Thymus (tissue), 11 donors: ENCODE results near the gene SNX32. TPM values are rescaled to one million over a fixed set of nuclear protein-coding genes. Genes with fewer than 3 reads are reported as not detected.

Source experiments
- DNase-seq, 9 donors: peaks; one replicate each; pipeline ENCODE4 v3.0.0-alpha.2; 2013; ENCODE audit warnings: low spot score in 9 of 9, low read depth in 6 of 9, missing footprints in 1 of 9
- H3K27ac ChIP-seq, 2 donors: one replicate each; pipeline ENCODE4 v1.5.1; 2013; ENCODE audit warnings: control low read depth in 1 of 2, low read depth in 1 of 2, low read length in 1 of 2, mild to moderate bottlenecking in 1 of 2, moderate library complexity in 1 of 2
- H3K27me3 ChIP-seq, 2 donors: one replicate each; pipeline ENCODE4 v1.5.1; 2013; ENCODE audit warnings: low read length in 1 of 2; ENCODE audit not compliant: control insufficient read depth in 2 of 2, insufficient read depth in 1 of 2
- H3K36me3 ChIP-seq, 2 donors: one replicate each; pipeline ENCODE4 v1.5.1; 2013; ENCODE audit warnings: low read length in 1 of 2, mild to moderate bottlenecking in 1 of 2, moderate library complexity in 1 of 2; ENCODE audit not compliant: control insufficient read depth in 2 of 2, insufficient read depth in 2 of 2
- H3K4me1 ChIP-seq, 2 donors: one replicate each; pipeline ENCODE4 v1.5.1; 2013; ENCODE audit warnings: low read length in 2 of 2; ENCODE audit not compliant: control insufficient read depth in 2 of 2, insufficient read depth in 2 of 2
- H3K4me3 ChIP-seq, 2 donors: one replicate each; pipeline ENCODE4 v1.5.1; 2013; ENCODE audit warnings: low read length in 2 of 2, control low read depth in 1 of 2, mild to moderate bottlenecking in 1 of 2
- H3K9me3 ChIP-seq, 2 donors: one replicate each; pipeline ENCODE4 v1.5.1; 2013; ENCODE audit warnings: low read length in 1 of 2, mild to moderate bottlenecking in 1 of 2; ENCODE audit not compliant: control insufficient read depth in 2 of 2, insufficient read depth in 1 of 2
- WGBS: extraction: QIAGEN DNeasy Blood & Tissue Kit; methylation state at CpG from one replicate; pipeline ENCODE4 v1.1.7; 2013; 5-methylcytosine and 5-hydroxymethylcytosine counted together
- polyA plus RNA-seq: library from polyadenylated mRNA; stranded (reverse); fragments of 200-250 nt; gene quantifications from one replicate; pipeline ENCODE4 v1.2.3, GENCODE V29; 2013
- total RNA-seq: library from RNA; stranded (reverse); fragments of 120-200 nt; gene quantifications from one replicate; pipeline ENCODE4 v1.2.4, GENCODE V29; 2013
- donor health status: healthy.

SNX32 gene
- total and polyA plus RNA-seq, 2 donors = 0.38 to 1.1 TPM

DNA sequence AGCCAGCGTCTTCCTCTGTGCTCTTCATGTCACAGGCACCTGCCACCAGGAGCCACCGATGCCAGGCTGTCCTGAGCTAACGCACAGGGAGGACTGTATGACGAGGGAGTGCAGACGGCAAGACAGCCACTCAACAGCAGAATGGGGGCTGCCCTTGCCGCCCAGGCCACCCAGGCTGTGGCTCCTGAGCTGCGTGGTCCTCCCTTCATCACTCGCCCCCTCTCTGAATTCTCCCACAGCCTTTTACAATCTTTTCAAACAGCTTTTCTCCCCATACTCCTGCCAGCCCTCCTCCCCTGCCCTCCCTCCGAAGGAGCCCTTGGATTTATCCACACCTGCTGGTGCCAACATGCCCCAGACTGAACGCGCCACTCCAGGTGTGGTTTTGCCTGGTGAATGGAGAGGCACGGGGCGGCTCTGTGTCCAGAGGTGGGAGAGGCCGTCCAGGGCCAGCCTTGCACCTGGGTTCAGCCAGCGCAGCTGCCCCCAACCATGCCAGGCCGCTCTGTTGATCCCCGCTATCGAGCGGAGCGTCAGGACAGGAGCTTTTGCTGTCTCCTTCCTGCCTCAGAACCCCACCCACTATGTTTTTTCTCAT lies 24.9 kb upstream of the SNX32 start:
- Histone ChIP-seq H3K9me3 (peaks cover 0 to 2% of the 10 kb centered on the region in 2 donors), H3K4me1 (no peaks in the 10 kb centered on the region), H3K27ac (no peak overlapping the region), H3K36me3 (no peaks in the 10 kb centered on the region), H3K27me3 (peaks cover 4 to 54% of the 10 kb centered on the region in 2 donors), H3K4me3 (no peak overlapping the region)
- DNase-seq = no peak
- 89% methylated on average over 20 of the region's 20 CpGs for WGBS

DNA sequence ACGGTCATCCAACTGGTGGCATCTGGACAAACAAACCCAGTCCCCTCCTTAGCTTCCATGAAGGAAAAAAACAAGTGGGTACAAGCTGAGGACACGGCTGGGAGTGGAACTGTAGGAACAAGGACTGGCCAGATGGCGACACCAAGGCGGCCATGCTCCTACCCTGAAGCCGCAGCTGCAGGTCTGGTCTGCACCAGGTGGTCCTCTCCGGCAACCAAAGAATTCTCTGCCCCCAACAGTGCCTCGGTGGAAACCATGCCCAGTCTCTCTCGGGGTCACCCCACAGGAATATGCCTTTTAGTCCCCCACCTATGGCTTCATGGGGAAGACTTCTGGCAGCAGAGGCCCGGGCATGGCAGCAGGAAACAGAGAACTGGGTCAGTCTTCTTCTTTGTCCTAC lies 24.3 kb upstream of the SNX32 start:
- Histone ChIP-seq H3K4me1 (no peaks in the 10 kb centered on the region), H3K36me3 (no peaks in the 10 kb centered on the region), H3K4me3 (no peak overlapping the region), H3K9me3 (peaks cover 0 to 2% of the 10 kb centered on the region in 2 donors), H3K27ac (no peak overlapping the region), H3K27me3 (peaks cover 0 to 48% of the 10 kb centered on the region in 2 donors)
- DNase-seq = no peak
- 86% methylated on average over 9 of the region's 9 CpGs for whole genome bisulfite sequencing

DNA sequence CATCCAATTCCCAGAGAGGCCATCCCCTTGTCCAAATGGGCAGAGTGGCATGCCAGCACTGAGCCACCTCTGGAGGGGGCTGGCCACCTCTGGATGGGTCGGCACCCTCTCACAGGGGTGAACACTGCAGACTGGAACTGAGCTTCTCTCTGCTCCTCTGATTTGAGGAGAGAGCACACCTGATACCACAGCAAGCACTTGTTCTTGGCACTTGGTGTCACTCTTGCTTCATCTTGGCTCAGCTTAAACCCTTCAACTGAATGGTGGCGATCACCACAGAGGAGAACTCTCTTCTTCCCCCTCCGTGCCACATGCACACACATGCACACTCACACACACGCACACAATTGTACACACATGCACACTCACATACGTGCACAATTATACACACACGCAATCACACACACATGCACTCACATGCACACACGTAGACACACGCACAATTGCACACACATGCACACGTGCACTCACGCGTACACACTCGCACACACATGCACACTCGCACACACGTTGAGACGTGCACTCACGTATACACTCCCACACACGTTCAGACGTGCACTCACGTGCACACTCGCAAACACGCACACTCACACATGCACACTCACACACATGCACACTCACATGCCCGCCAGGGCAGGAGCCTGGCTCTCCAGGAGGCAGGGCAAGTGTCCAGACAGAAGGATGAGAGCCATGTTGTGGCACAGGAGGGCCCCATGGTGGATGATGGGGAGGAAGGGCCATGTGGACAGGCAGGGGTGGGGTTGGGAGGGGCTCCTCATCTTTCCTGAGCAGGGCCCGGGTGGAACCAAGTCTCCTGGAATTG lies 23.5 kb upstream of the SNX32 start:
- DNase-seq = peak in 1 of 9 donors; percentile 48
- Histone ChIP-seq H3K4me3 (no peak overlapping the region), H3K4me1 (no peaks in the 10 kb centered on the region), H3K27ac (no peak overlapping the region), H3K27me3 (peaks cover 0 to 43% of the 10 kb centered on the region in 2 donors), H3K9me3 (peaks cover 0 to 2% of the 10 kb centered on the region in 2 donors), H3K36me3 (no peaks in the 10 kb centered on the region)
- 90% methylated on average over 23 of the region's 23 CpGs for WGBS

DNA sequence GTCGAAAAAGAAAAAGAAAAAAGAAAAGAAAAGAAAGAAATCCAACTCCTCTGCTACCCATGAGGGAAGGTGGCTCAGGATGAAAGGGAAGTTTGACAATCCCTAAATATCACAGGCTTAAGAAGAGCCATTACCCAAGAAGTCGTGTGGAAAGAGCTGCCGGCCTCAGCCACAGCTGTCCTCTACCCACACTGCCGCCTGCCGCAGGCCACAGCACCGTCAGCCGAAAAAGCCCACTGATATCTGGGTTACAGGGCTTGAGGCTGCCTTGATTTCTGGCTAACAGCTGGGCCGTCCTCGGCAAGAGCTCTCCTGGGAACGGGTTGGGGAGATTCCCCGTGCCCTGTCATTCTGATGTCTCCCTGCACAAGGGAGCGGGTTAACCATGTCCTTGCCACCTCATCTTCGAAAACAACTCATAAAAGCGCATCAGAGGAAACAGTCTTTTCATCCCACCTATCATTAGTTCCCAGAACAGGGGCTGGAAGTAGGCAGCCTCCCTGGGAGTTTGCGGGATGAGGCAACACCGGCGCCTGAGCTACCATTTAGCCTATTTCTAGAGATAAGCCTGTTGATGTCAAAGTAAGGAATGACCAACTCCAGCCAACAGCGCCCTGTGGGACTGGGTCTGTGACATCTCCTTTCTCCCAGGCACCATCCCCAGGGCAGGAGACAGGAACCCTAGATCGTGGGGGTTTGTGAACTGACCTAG lies 21.8 kb upstream of the SNX32 start:
- Histone ChIP-seq H3K27ac (no peak overlapping the region), H3K27me3 (peaks cover 0 to 44% of the 10 kb centered on the region in 2 donors), H3K9me3 (peaks cover 0 to 2% of the 10 kb centered on the region in 2 donors), H3K4me1 (no peaks in the 10 kb centered on the region), H3K36me3 (no peaks in the 10 kb centered on the region), H3K4me3 (no peak overlapping the region)
- DNase-seq = no peak
- 88% methylated on average over 19 of the region's 19 CpGs for WGBS

DNA sequence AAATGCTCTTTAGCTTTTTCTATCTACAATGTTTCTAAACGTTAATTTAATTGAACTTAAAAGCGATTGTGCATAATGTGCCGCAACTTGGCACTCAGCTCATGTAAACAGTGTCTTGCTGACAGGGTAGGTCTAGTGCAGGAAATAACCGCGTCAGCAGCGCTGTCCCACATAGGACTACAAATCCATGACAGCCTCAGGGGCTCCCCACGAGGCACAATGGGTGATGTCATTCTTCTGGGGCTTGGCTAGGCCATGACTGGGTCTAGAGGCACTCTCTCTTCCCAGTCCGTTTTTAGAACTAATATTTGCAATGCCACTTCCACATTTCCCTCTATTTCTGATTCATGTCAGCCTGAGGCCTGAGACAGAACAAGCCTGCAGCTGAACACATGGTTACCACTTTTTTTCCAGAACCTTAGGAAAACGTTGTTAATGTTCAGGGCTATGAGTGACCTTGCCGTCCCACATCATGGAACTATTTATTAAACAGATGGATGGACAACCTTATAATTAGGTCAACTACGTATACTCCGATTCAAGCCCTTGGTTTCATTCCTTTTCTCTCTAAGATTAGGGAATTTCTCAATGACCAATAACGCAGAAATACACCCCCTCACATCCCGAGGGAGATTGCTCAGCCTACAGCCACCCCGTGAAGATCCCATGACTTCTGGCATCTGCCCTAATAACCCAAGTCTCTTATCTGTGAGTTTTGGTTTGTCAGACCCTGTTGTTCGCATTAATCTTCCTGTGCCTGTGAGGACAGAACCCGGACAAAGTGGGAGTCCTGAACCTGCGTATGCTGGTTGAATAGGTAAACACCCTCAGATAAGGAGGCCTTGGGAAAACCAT lies 19.4 kb upstream of the SNX32 start:
- Histone ChIP-seq H3K4me1 (peaks cover 0 to 8% of the 10 kb centered on the region in 2 donors), H3K36me3 (no peaks in the 10 kb centered on the region), H3K9me3 (peaks cover 0 to 2% of the 10 kb centered on the region in 2 donors), H3K27me3 (peaks cover 0 to 39% of the 10 kb centered on the region in 2 donors), H3K27ac (no peak overlapping the region), H3K4me3 (no peak overlapping the region)
- 83% methylated on average over 18 of the region's 18 CpGs for WGBS
- DNase-seq = peak in 1 of 9 donors; percentile 29

DNA sequence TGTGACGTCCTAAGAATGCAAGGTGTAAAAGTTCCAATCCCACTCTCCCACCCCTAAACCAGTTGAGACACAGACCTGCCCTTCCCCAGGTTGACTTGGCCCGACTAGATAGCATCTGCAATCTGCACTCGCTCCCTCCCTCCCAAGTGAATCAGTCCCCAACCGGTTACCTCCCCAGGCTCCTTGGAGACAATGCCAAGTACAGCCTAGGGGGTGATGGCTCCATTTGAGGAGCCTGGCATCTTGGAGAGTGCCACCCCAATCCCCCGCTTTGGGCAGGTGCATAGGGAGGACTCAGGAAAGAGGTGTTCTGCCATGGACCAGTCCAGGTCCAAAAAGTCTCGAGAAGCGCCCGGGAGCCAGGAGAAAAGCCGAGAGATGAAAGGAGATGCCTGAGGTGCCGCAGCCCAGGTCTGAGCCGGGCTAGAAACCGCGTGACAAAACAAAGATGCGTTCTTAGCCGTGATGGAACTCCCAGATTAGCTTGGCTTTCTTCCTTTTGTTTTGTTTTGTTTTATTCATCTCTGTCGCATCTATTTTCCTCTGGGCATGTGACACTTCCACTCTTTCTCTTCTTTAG lies 18.7 kb upstream of the SNX32 start:
- H3K4me1 ChIP-seq = peaks cover 0 to 8% of the 10 kb centered on the region in 2 donors
- whole genome bisulfite sequencing = 97% methylated on average over 16 of the region's 16 CpGs
- no peaks in the 10 kb centered on the region for H3K9me3 ChIP-seq
- peaks cover 0 to 33% of the 10 kb centered on the region in 2 donors for H3K27me3 ChIP-seq
- no peak overlapping the region for H3K27ac ChIP-seq
- no peak for DNase-seq
- no peak overlapping the region for H3K4me3 ChIP-seq
- H3K36me3 ChIP-seq = no peaks in the 10 kb centered on the region

DNA sequence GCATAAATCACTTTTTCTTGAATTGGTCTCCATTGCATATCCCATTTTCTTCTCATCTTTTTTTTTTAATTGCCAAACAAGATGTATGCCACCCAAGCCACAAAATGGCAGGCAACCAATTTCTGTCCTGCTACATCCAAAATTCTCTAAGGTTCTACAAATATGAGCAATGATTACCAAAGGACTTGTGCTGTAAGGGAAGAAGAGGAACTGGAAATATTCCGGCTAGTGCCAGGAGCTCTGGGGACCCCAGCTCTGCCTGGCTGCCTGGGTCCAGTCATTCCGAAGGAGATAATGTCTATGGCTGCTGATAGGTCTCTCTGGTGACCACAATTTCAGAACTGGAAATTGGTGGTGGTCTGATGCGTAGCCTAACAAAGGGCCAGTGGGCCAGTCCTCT lies 17.1 kb upstream of the SNX32 start:
- DNase-seq = no peak
- no peaks in the 10 kb centered on the region for H3K9me3 ChIP-seq
- H3K4me1 ChIP-seq = peaks cover 0 to 8% of the 10 kb centered on the region in 2 donors
- H3K27ac ChIP-seq = no peak overlapping the region
- H3K36me3 ChIP-seq = no peaks in the 10 kb centered on the region
- H3K27me3 ChIP-seq = peaks cover 0 to 25% of the 10 kb centered on the region in 2 donors
- no peak overlapping the region for H3K4me3 ChIP-seq
- 99% methylated on average over 3 of the region's 3 CpGs for WGBS

DNA sequence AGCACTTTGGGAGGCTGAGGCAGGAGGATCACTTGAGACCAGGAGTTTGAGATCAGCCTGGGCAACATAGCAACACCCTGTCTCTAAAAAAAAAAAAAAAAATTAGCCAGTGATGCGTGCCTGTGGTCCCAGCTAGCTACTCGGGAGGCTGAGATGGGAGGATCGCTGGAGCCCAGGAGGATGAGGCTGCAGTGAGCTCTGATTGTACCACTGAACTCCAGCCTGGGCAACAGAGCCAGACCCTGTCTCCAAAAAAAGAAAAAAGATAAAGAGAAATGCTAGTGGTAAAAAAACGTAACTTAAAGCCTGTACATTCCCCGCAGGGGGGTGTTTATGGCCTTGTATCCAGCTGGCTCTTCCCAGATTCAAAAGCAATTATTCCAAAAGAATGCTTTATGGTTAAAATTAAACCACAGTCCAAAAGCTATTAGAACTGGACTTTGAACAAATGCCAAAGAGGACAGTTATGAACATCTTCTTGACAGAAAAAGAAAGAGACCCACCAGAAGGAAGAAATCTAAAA lies 16.4 kb upstream of the SNX32 start:
- DNase-seq = no peak
- H3K9me3 ChIP-seq = no peaks in the 10 kb centered on the region
- H3K36me3 ChIP-seq = no peaks in the 10 kb centered on the region
- 89% methylated on average over 5 of the region's 5 CpGs for WGBS
- H3K27me3 ChIP-seq = peaks cover 0 to 19% of the 10 kb centered on the region in 2 donors
- no peak overlapping the region for H3K27ac ChIP-seq
- H3K4me3 ChIP-seq = peak overlapping the region; percentile 28 to 74
- peaks cover 0 to 8% of the 10 kb centered on the region in 2 donors for H3K4me1 ChIP-seq
